C4-2B (cell line): ENCODE measurements around the gene OR52E1.

Experiments used
- ZFX ChIP-seq: fragments of 450-650 bp; IDR thresholded peaks from 2 replicates; pipeline ENCODE4 v1.6.1; 2017
- TF ChIP-seq, protein P1 (sequence below): fragments of 450-650 bp; conservative IDR thresholded peaks from 2 replicates; pipeline ENCODE4 v1.5.1; 2017; ENCODE audit warnings: mild to moderate bottlenecking

DNA sequence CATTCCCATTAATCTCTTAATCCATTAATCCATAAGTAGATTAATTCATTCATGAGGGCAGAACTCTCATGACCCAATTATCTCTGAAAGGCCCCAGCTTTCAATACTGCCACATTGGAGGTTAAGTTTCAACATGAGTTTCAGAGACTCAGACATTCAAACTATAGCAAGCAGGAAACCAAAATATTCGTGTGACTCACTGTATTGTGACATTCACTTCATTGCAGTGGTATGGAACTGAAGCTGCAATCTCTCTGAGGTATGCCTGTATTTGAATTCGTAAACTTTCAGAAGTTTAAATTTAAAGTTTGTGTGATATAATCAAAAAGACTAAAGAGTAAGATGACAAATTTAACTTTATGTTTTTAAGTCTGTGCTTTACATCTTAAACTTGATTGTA is 26.0 kb upstream of the OR52E1 start:
- TF ChIP-seq, protein P1, sequence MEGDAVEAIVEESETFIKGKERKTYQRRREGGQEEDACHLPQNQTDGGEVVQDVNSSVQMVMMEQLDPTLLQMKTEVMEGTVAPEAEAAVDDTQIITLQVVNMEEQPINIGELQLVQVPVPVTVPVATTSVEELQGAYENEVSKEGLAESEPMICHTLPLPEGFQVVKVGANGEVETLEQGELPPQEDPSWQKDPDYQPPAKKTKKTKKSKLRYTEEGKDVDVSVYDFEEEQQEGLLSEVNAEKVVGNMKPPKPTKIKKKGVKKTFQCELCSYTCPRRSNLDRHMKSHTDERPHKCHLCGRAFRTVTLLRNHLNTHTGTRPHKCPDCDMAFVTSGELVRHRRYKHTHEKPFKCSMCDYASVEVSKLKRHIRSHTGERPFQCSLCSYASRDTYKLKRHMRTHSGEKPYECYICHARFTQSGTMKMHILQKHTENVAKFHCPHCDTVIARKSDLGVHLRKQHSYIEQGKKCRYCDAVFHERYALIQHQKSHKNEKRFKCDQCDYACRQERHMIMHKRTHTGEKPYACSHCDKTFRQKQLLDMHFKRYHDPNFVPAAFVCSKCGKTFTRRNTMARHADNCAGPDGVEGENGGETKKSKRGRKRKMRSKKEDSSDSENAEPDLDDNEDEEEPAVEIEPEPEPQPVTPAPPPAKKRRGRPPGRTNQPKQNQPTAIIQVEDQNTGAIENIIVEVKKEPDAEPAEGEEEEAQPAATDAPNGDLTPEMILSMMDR: no peak
- TF ChIP-seq ZFX: no peak
